ENCODE data around the gene PXK.

- TF ChIP-seq CTCF (IDR thresholded peaks at IDR 0.05) (no peak), POLR2A (IDR thresholded peaks at IDR 0.05; ENCODE audit: low read depth) (no peak), POLR2AphosphoS5 (IDR thresholded peaks at IDR 0.05) (no peak), EP300 (IDR thresholded peaks at IDR 0.05) (no peak)
Measured at GRCh38 chr3:58404396-58404795, 71.7 kb downstream of the PXK start.
